ENCODE data around the gene FAM72D.
"Not testable (repeated sequence)": the region's sequence is repeated elsewhere in the genome, so short reads cannot be mapped to it uniquely, and the experiment has no call there.

The FAM72D gene

GRCh38 chr1:145093517-145094149, 2.1 kb upstream of the FAM72D start:
- DNase-seq = peak; percentile 1

DNA sequence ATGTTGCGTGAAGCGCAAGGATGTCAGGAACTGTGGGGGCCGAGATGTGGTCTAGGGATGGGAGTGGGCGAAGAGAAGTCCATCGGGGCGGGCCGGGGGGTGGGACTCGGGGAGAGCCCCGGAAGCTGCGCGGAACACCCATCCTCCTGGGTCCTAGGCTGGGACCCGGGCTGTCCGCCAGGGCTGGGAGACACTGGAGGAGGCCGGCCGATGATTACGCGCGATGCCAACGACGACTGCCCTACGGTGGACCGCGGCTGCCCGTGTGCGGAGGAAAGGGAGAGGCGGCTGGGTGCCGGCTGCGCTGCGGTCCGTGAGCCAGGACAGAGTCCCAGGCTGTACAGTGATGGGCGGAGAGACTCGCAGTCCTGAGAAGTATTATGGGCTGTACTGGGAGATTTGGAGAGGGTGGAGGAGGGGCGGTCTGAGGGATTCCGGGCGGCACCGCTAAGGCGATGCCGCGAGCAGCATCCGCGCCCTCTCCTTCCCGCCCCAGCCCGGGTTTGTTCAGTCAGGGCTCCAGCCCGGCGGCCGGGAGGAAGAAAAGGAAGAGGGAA, 1.0 kb upstream of the FAM72D start:
- peak; percentile 3 for DNase-seq

DNA sequence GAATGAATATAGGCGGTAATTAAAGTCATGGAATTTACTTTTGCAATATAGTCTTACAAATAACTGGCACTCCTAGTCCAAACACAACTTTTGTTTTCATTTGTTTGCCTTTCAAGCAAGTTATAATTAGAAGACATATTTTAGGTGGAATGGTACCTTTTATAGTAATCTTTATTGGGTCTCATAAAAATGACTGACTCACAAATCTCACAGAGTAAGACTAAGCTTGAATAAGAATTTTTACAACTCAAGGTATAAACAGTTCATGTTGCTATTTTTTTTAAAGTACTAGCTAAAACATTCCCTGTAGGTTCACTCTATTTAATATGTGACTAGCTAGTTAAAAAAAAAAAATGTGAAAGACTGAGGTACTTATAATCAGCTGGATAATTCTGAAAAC, 6.0 kb downstream of the FAM72D start:
- DNase-seq = not testable (repeated sequence)

DNA sequence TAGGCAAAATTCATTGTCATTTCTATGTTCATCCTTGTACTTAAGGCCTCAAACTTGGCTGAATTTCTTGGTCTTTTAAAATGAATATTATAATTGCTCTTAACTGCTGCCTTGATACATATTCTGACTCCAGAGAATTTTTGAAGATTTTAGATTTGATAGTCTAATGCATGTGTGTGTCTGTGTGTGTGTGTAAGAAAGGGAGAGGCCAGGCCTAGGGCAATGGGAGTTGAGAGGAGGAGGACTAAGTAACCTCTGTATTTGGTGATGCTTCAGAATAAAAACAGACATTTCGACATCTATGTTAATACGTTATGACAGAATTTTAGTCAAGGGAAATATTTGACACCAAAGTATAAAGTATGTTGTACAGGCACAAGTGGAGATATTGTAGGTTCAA, 7.5 kb downstream of the FAM72D start:
- not testable (repeated sequence) for DNase-seq

GRCh38 chr1:145111674-145112073, 15.9 kb downstream of the FAM72D start:
- not testable (repeated sequence) for DNase-seq

- not testable (repeated sequence) for DNase-seq
These were observed 16.9 kb downstream of the FAM72D start for GRCh38 chr1:145112703-145113102.

GRCh38 chr1:145114560-145115057, 18.8 kb downstream of the FAM72D start:
- not testable (repeated sequence) for DNase-seq

DNA sequence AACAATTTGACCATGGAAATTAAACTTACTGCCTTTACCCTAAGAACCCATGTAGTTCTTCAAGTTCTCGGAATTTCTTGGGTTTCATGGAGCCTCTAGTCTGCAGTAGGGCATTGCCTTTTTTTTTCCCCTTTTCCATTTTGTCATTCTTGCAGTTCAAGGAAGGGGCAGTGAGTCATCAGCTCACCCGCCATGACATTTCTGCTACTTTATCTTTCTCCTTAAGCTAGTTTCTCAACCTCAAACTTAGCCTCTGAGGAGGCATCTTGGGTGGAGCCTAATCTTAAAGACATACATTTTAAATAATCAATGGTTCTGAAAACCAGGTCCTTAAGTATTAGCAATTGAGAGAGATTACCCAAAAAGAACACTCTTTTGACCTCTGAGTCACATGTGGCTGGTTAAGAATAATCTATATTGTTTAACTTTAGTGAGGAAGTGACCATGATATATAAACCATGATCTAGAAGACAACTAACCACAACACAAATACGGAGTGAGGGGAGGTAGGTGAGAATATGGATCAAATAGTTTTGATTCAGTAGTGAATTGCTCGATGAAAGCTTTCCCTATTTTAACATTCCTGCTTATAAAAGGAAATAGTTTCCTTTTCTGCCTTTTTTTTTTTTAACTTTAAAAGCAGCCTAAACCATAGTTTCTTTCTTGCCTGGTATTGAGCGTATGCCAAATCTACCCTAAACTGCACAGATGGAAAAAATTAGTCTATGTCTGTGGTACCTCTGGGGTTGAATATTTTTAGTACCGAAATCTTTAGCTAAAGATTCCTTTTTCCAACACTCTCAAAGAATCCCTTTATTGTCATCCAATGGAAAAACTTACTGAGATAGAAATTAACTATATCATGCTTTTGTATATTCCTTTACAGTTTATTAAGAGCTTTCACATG, 20.1 kb downstream of the FAM72D start:
- DNase-seq = not testable (repeated sequence)

DNA sequence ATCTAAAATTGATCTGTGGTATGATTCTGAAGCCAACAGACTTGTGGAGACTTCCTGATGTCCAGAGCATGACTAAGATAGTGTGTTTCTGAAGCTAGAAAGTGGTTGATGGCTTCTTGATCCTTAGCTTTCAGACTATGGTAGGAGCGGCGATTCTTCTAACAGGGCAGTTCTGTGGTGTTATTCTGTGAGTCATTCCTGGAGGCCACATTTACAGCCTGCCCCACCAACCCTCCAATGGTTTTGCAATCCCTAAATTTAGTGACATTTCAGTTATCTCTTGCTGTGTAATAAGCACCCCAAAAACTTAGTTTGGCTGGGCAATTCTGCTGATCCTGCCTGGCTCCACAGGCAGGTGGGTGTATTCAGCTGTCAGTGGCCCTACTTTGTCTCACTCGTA, 24.1 kb downstream of the FAM72D start:
- DNase-seq = not testable (repeated sequence)

- DNase-seq = not testable (repeated sequence)
These were observed 26.7 kb downstream of the FAM72D start for GRCh38 chr1:145122344-145123061.

- DNase-seq = not testable (repeated sequence)
These were observed 27.3 kb downstream of the FAM72D start for GRCh38 chr1:145123062-145123395.

GRCh38 chr1:145123992-145124641, 28.3 kb downstream of the FAM72D start:
- DNase-seq = not testable (repeated sequence)

DNA sequence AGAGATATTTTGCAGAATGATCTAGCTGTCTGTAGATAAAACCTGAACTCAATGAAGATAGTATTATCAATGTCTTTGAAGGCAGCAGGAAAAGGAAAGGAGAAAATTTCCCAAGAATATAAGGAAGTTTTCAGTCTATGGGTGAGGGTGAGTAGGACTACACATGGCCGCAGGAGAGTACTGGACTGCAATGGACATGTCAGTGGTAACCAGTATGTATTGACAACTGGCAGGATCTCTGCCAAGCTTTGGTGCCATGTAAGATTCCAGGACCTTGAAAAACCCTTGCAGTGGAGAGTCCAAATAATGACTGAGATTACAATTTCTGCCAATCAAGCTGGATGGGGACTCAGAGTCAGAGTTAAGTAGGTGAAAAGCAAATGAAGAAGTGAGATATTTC, 29.3 kb downstream of the FAM72D start:
- not testable (repeated sequence) for DNase-seq

GRCh38 chr1:145127144-145127543, 31.4 kb downstream of the FAM72D start:
- DNase-seq = not testable (repeated sequence)

DNA sequence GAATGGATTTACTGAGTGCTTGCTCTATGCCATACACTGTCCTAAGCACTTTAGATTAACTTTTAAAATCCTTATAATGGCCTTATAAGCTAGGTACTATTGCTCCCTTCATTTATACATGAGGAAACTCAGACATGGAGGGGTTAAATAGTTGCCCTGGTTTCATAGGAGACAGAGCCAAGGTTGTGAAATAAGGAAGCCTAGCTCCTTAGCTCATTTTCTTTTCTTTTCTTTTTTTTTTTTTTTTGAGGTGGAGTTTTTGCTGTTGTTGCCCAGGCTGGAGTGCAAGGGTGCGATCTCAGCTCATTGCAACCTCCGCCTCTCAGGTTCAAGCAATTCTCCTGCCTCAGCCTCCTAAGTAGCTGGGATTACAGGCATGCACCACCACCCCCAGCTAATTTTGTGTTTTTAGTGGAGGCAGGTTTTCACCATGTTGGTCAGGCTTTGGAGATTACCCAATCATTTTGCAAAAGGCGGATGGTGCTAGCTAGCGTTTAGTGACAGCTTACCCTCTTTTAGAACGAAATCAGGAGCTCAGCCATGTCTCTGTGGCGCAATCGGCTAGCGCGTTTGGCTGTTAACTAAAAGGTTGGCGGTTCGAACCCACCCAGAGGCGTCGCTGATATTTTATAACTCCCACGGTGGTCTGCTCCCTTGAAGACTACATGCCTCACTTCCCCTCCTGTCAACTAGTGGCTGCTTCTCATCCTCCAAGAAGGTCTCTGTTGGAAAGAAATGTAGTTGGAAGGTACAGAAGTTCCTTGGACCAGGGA, 33.1 kb downstream of the FAM72D start:
- DNase-seq = not testable (repeated sequence)

GRCh38 chr1:145134476-145134875, 38.7 kb downstream of the FAM72D start:
- not testable (repeated sequence) for DNase-seq

DNA sequence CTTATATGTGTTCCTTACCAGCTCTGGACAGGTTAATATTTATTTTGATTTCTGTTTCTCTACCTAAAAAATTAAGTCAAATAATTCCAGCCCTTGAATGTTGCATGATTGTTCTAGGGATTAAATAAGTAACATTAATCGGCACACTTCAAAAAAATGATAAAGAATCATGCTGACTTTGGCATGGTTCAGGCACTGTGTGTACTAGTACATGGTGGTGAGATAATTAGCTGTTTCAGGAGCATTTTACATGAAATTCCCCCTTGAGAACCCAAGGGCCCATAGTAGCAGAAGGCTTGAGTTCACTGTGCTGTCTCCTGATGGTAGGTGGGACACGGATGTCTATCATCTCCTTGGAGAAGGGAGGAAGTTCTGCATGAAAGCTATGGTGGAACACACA, 44.8 kb downstream of the FAM72D start:
- DNase-seq = not testable (repeated sequence)

- DNase-seq = not testable (repeated sequence)
These were observed 48.6 kb downstream of the FAM72D start for GRCh38 chr1:145144264-145144913.

DNA sequence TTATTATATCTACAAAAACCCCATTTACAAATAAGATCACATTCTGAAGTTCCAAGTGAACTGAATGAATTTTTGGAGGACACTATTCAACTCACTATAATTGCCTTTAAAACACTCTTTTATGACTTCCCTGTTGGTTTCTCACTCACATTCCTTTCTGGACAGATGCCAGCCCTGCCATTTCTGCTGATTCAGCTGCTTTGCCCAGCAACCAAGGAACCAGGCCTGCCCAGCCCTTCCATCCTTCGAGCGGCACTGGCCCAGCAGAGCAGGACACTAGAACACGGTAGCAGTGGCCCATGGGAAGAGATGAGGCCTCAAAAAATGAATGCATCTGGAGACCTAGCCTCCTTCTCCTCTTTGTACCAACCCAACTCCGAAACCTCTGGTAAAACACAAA, 50.5 kb downstream of the FAM72D start:
- DNase-seq = not testable (repeated sequence)

DNA sequence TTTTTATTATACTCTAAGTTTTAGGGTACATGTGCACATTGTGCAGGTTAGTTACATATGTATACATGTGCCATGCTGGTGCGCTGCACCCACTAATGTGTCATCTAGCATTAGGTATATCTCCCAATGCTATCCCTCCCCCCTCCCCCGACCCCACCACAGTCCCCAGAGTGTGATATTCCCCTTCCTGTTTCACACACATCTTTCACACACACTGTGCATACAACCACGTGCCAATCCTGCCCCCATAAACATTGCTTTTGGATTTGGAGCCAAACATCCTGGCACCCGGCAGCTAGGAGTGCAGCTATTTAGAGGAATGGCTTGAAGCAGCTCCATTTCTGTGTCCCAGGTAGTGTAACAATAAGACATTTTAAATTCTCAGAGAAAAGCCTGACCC, 51.4 kb downstream of the FAM72D start:
- DNase-seq = not testable (repeated sequence)

- not testable (repeated sequence) for DNase-seq
These were observed 59.6 kb downstream of the FAM72D start for GRCh38 chr1:145155421-145155820.
